Ecto neural progenitor cell (in vitro differentiated cells): Measurements from ENCODE around the gene TSPAN18.

Source experiments
- DNase-seq: peaks from one replicate; pipeline ENCODE4 v3.0.0-alpha.2; 2018; ENCODE audit warnings: low spot score

The TSPAN18 gene

GRCh38 chr11:44916801-44917385, 190.1 kb downstream of the TSPAN18 start:
- no peak for DNase-seq

DNA sequence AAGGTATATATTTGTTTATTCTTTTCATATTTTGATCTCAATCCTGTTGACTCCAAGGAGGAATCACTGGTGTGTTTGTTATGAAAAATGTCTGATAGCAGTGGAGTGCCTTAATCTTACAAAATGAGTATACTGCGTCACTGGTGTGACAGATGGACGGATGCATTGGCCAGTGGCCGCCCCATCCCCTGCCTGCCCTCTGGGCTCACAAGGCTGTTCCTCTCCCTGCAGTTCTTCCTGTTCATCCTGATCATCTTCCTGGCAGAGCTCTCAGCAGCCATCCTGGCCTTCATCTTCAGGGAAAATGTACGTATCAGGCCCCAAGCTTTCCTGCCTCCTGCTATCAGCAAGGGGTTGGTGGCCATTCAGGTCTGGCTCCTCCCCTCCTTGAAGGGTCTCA, 191.0 kb downstream of the TSPAN18 start:
- DNase-seq: no peak

DNA sequence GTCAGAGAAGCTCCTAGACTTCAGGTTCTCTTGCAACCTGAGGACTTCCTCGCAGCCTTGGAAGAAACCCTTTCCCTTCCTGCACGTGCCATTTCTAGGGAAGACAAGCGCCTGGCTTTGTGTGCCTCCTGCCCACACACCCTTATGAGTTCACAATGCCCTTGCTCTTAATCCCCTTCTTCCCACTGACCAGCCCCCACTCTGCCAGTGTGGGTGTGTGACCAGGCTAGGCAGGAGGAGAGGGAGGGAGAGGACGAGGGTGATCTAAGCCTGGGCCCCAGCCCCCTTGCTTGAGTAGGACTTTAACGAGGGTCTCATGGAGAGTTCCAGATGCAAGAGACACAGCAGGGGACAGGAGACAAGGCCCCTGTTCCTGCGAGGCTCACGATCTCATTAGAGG, 193.7 kb downstream of the TSPAN18 start:
- no peak for DNase-seq

DNA sequence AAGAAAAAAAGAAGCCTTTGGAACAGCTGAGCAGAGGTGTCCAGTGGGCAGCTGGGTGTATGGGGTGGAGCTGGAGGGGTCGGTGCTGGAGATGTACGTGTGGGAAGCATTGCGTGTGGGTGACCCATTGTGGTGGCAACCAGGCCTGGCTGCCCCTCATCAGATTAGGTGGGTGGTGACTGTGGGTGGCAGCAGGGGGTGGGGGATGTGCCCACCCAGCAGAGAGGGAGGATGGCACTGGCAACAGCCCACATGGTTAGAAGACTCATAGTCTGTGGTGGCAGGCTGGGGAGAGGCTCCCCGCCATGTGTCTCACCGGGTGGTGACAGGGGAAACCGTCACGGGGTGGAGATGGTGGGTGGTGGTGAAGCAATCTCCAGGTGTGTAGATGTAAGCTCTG, 196.4 kb downstream of the TSPAN18 start:
- no peak for DNase-seq

GRCh38 chr11:44923806-44924205, 197.0 kb downstream of the TSPAN18 start:
- no peak for DNase-seq

DNA sequence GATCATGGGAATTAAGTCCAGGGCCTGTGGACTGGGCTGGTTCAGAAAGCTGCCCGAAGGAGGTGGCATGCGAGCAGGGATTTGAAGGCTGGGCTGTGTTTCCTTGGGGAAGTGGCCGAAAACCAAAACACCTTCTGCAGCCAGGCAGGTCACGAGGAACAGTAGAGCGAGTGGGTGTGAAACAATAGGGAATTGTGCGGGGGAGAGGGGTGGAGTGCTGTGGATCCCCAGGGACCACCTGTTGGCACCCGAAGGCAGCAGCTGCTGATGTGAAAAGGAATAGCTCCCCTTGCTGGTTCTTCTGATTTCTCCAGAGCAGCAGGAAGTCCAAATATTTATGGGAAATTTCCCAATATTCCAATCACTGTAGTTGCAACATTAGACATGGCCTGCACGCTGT, 199.3 kb downstream of the TSPAN18 start:
- no peak for DNase-seq

DNA sequence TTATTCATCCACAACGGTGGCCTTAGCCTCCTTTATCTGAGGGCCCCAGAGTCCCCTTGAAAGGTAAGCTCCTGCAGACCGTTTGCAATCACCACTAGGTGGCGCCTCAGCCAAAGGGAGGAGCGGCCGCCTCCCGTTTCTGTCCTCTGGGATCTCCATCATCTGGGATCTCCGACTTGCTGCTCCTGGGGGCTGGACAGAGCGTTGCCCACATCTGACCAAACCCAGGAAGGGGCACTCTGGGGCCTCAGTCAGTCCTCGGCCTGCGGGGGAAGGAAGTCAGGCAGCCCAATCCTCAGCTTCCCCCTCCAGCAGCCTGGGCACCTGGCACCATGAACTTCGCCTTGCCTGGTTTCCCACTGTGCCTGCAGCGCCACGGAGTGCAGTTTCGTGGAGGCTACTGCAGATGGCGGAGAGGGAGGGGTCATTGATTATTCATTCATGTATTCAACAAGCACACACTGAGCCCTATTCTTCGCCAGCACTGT, 200.5 kb downstream of the TSPAN18 start:
- peak; percentile 88 for DNase-seq

DNA sequence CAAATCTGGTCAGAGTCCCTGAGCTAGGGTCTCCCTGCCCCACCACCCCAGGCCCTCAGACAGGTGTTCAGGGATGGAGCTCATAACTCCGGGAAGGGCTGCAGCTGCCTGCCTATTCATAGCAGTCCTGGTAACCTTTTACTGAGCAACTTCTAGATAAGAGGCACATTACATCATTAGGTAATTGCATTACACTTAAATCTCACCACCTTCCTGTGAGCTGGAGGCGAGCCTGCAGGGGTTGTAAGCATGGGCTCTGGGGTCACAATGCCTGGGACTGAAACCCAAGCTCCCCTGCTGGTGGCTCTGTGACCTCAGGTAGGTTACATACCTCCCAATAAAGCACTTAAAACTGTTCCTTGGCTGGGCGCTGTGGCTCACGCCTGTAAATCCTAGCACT, 201.4 kb downstream of the TSPAN18 start:
- DNase-seq: no peak

- no peak for DNase-seq
These were observed 202.1 kb downstream of the TSPAN18 start for GRCh38 chr11:44928816-44929215.

GRCh38 chr11:44930588-44931302, 204.0 kb downstream of the TSPAN18 start:
- DNase-seq: no peak

DNA sequence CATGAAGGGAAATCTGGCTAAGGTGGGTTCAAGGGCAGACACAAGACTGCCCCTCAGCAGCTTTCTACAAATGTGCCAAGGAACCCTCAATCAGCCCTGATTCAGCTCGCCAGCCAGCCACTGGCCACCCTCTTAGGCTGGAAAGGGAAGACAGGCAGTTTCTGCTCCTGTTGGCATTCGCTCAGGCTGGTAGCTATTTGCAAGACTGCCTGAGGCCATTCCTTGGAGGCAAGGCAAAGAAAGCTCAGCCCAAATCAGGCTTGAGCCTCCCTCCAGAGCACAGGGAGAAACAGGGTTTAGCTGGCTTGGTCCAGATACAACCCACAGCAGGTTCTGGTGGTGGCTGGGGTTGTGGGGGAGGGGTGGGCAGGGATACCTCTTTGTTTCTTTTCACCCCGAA, 204.7 kb downstream of the TSPAN18 start:
- DNase-seq: no peak

GRCh38 chr11:44934110-44934509, 207.3 kb downstream of the TSPAN18 start:
- DNase-seq: no peak

DNA sequence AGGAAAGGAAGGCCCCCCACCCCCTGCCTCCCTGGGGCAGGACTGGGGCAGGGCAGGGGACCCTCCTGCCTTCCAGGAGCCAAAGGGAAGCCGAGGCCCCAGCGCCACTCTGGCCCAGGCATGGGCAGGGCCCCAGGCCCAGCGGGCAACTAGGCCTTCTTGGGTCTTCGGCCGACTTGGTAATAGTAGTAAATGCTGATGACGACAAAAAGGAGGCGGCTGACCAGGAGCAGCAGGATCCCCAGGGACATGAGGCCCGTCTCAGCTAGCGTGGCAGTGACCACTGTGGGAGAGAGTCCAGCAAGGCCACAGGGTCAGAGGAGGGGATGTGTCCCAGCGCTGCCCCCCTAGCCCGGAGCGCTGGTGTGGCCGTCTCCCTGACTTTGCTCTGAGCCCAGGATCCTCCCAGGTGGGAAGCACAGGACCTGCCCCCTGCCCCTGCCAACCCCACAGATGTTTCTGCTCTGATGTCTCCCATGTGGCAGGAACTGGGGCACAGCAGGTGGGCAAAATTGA, 208.0 kb downstream of the TSPAN18 start:
- DNase-seq: no peak

- DNase-seq: peak; percentile 84
These were observed 209.8 kb downstream of the TSPAN18 start for GRCh38 chr11:44936525-44936924.

- DNase-seq: no peak
These were observed 210.3 kb downstream of the TSPAN18 start for GRCh38 chr11:44936951-44937543.

DNA sequence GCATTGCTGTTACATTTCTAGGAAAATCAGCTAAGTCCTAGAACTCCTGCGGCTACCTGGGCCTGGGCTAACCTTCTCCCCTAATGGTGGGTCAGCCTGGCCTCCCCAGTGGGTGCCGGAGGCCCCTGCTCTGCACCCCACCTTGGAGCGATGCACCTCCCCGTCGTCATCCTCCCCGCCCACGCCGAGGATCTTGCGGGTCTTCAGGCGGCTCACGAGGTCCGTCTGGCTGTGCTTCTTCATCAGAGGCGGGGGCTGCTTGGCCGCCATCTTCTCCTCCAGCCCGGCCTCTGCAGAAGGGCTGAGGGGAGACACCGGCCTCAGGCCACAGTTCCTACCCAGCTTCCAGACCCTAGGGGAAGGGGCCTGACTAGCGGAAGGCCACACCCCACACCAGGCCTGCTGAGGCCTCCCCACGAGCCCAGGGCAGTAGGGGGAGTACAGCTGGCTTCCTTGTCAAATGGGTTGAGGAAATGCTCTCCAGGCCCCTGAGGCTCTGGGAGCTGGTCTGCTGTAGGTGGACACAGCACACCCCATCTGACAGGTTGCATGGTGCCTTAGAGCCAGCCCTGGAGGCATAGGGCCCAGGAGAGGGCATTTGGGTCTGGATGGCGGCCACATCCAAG, 211.4 kb downstream of the TSPAN18 start:
- no peak for DNase-seq

GRCh38 chr11:44939673-44940395, 213.1 kb downstream of the TSPAN18 start:
- no peak for DNase-seq

GRCh38 chr11:44940404-44940803, 213.6 kb downstream of the TSPAN18 start:
- DNase-seq: no peak

DNA sequence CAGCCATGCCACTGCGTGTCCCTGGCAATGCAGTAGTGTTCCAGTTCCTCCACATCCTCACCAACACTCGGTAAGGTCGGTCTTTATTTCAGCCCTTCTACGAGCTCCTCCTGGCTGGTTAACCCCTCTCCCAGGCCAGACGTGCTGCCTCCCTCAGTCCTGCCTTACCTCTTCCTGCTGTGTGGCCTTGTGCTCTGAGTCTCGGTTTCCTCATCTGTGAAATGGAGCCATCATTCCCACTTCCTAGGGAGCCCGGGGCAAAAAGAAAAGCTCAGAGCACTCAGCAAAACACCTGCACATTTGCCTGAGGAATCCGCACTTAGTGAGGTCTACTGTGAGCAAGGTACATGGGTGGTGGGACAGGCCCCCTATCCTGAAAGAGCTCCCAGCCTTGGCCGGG, 214.1 kb downstream of the TSPAN18 start:
- DNase-seq: no peak

DNA sequence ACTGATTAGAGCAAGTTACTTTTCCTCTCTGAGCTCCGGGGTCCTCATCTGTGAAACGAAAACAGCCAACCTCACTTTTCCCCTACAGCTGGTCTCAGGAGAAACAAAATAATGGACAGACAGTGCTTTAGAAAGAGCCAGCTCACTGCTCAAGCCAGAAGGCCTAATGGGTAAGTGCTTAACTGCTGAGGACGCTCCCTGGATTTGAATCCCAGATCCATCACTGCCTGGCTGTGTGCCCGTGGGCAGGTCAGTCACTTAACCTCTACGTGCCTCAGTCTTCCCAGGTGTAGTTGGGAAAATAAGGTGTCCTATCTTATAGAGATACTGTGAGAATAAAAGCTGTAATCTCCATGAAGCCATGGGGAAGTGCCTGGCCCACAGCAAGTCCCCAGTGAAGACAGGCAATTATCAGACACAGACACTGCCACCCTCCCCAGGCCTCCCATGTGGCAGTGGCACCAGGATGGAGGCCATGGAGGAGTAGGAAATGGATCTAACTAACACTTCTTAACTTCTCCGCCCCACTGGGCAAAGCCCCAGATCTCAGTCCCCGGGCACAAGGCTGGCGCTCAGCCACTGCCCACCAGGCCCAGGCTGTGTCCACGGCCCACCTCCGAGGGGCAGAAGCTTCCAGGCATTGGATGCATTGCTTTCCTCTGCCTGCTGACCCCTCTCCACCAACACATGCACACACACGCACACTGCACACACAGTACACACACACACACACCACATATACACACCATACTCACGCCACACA, 214.7 kb downstream of the TSPAN18 start:
- DNase-seq: no peak
